NCI-H187 treated with DMSO at 0.1 percent for 48 hours (cell line): ENCODE data around the gene ZNF618.

Experiments used
- DNase-seq: peaks from one replicate; lab custom pipeline; 2025; lab: John Stamatoyannopoulos, UW

ZNF618 gene

DNA sequence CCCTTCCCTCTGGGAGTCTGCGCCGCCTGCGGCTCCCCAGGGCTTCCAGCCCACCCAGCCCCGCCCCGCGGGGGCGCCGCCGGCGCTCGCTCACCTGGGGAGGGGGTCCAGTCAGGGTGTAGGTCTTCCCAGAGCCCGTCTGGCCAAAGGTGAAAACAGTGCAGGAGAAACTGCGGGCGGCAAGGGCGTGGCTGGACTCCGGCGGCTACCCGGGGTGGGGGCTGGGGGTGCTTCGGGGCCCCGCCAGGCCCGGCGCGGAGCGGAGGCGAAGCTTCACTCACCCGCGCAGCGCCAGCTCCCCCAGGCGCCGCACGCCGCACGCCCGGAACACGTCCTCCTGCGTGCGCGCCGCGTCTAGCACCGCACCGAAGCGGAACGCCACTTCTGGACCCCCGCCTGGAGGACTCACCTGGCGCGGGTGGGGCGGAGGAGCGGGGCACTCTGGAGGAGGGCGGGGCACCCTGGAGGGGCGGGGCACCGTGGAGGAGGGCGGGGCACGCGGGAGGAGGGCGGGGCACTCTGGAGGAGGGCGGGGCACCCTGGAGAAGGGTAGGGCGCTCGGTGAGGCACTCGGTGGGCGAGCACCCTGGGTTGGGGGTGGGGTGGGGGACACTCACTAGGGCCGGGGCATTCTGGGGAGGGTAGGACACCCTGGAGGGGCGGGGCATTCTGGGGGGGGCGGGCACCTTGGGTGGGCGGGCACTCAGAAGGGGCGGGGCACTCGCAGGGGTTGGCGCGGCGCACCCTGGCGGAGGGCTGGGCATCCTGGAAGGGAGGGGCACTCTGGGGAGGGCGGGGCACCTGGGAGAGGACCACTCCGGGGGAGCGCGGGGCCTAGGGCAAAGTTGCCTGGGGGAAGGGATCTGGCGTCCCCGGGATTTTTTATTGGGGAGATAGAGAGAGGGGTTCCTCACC is 222.2 kb downstream of the ZNF618 start:
- DNase-seq: no peak

- DNase-seq: no peak
Measured at GRCh38 chr9:114098936-114099668, 223.0 kb downstream of the ZNF618 start, which contains the start of gene KIF12. KIF12 (minus strand) TSS chr9:114099292; CDS start chr9:114099276, 16 bp downstream.

DNA sequence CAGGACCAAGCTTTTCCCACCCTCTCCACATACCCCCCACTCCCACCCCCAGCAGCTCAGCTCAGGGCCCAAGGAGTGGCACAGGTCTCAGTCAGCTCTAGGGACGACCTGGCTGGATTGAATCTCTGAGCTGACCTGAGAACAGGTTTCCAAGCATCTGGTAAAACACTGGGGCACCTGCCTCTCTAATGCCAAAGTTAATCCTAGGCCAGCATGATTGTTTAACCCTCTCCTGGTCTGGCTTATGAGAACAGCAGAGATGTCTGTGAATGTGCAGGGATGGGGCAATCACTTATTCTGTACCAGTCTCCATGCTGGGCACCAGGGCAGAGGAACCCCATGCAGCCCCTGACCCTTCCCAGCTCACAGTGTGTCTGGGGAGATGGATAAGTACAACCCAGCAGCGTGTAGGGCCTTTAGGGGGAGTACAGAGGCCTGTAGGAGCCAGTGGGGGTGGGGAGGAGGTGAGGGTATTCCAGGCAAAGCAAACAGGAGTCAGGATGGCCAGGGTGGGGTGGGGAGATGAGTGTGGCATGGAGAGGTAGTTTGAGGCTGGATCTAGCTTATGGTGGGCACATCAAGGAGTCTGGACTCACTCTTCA is 223.7 kb downstream of the ZNF618 start:
- no peak for DNase-seq

GRCh38 chr9:114100536-114100935 is 224.4 kb downstream of the ZNF618 start:
- no peak for DNase-seq

- DNase-seq: no peak
Measured at GRCh38 chr9:114102484-114102883, 226.4 kb downstream of the ZNF618 start.

DNA sequence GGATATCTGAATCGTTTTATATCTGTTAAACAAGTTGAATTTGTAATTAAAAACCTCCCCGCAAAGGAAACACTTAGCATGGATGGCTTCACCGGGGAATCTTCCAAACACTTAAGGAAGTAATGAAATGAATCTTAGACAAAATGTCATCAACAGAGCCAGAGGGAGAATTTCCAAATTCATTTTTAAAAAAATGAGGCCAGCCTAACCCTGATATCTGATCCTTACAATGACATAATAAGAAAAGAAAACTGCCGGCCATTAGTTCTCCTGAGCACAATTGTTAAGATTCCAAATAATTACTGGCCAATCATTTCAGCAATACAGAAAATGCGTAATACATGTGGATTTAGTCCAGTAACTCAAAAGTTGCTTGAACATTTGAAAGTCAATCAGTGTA is 229.1 kb downstream of the ZNF618 start:
- DNase-seq: no peak
